Stimulated activated CD4-positive, alpha-beta T cell treated with anti-CD3 and anti-CD28 coated beads, Interleukin-1b, Interleukin-23, amount 100 ng/mL, for 4 hours (primary cell): ENCODE data around the gene CRIM1.
A peak's percentile ranks its signal among the peaks of the same experiment; 100 is the strongest.
"Not testable (repeated sequence)": the region's sequence is repeated elsewhere in the genome, so short reads cannot be mapped to it uniquely, and the experiment has no call there.

Source experiments
- DNase-seq, 2 donors: peaks; one replicate each; pipeline ENCODE4 v3.0.0-alpha.2; 2020; ENCODE audit warnings: low read depth in 2 of 2

CRIM1 gene

GRCh38 chr2:36355151-36355889, at the start of gene CRIM1:
TSS of gene CRIM1 (plus strand) at chr2:36355778. CDS start at chr2:36356293, 515 bp downstream.
- peak; percentile 46 to 64 for DNase-seq

GRCh38 chr2:36307441-36307840, 48.1 kb upstream of the CRIM1 start:
- no peak for DNase-seq

- DNase-seq, result not testable (repeated sequence)
Observed at GRCh38 chr2:36310444-36310843, 45.1 kb upstream of the CRIM1 start.

- DNase-seq, result no peak
Observed at GRCh38 chr2:36318547-36318946, 37.0 kb upstream of the CRIM1 start.

- DNase-seq, result no peak
Observed at GRCh38 chr2:36322108-36322507, 33.5 kb upstream of the CRIM1 start.

- no peak for DNase-seq
Observed at GRCh38 chr2:36326286-36326685, 29.3 kb upstream of the CRIM1 start.

GRCh38 chr2:36329251-36329650, 26.3 kb upstream of the CRIM1 start:
- DNase-seq, result no peak

- no peak for DNase-seq
Observed at GRCh38 chr2:36329746-36330472, 25.7 kb upstream of the CRIM1 start.

GRCh38 chr2:36330473-36331395, 24.8 kb upstream of the CRIM1 start:
- DNase-seq, result no peak

- no peak for DNase-seq
Observed at GRCh38 chr2:36333350-36334012, 22.1 kb upstream of the CRIM1 start.

- DNase-seq, result no peak
Observed at GRCh38 chr2:36335597-36335996, 20.0 kb upstream of the CRIM1 start.

GRCh38 chr2:36336321-36336720, 19.3 kb upstream of the CRIM1 start:
- no peak for DNase-seq

GRCh38 chr2:36337354-36337753, 18.2 kb upstream of the CRIM1 start:
- DNase-seq, result no peak

- no peak for DNase-seq
Observed at GRCh38 chr2:36338124-36338826, 17.3 kb upstream of the CRIM1 start.

- no peak for DNase-seq
Observed at GRCh38 chr2:36338827-36339145, 16.8 kb upstream of the CRIM1 start.

- DNase-seq, result no peak
Observed at GRCh38 chr2:36339607-36340218, 15.9 kb upstream of the CRIM1 start.

- DNase-seq, result no peak
Observed at GRCh38 chr2:36343606-36344005, 12.0 kb upstream of the CRIM1 start.

GRCh38 chr2:36348721-36349120, 6.9 kb upstream of the CRIM1 start:
- no peak for DNase-seq

GRCh38 chr2:36351291-36351690, 4.3 kb upstream of the CRIM1 start:
- no peak for DNase-seq

GRCh38 chr2:36351736-36352349, 3.7 kb upstream of the CRIM1 start:
- no peak for DNase-seq
